Purkinje cell (primary cell): ENCODE data around the gene ST6GALNAC1. TPM values are rescaled to one million over a fixed set of nuclear protein-coding genes. Genes with fewer than 3 reads are reported as not detected.

Experiments used
- polyA plus RNA-seq: library from polyadenylated mRNA; unstranded; fragments of >200 nt; fragmentation: Nextera tagmentation; gene quantifications from 2 replicates; pipeline ENCODE4 v1.2.1, GENCODE V29; 2014

Gene ST6GALNAC1, protein sequence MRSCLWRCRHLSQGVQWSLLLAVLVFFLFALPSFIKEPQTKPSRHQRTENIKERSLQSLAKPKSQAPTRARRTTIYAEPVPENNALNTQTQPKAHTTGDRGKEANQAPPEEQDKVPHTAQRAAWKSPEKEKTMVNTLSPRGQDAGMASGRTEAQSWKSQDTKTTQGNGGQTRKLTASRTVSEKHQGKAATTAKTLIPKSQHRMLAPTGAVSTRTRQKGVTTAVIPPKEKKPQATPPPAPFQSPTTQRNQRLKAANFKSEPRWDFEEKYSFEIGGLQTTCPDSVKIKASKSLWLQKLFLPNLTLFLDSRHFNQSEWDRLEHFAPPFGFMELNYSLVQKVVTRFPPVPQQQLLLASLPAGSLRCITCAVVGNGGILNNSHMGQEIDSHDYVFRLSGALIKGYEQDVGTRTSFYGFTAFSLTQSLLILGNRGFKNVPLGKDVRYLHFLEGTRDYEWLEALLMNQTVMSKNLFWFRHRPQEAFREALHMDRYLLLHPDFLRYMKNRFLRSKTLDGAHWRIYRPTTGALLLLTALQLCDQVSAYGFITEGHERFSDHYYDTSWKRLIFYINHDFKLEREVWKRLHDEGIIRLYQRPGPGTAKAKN
- polyA plus RNA-seq, result not detected in 2 replicates

GRCh38 chr17:76643553-76644148, at the start of gene ST6GALNAC1:
Gene ST6GALNAC1 (minus strand): TSS chr17:76643757. CDS start chr17:76643638, 119 bp downstream.

GRCh38 chr17:76585649-76586593, 57.6 kb downstream of the ST6GALNAC1 start, which contains the start of gene ST6GALNAC2:
Gene ST6GALNAC2 (minus strand): TSS chr17:76585860. CDS start chr17:76585808, 52 bp downstream.

Other genes starting within 250 kb of the ST6GALNAC1 start
- 5.9 and 11.2 TPM in 2 replicates for gene UBE2O, start 190.6 kb downstream of the ST6GALNAC1 start, polyA plus RNA-seq
- gene AANAT, start 176.2 kb downstream of the ST6GALNAC1 start, polyA plus RNA-seq, result not detected in 2 replicates
- not detected in 2 replicates for gene RHBDF2, start 142.3 kb downstream of the ST6GALNAC1 start, polyA plus RNA-seq
- gene CYGB, start 106.0 kb downstream of the ST6GALNAC1 start, polyA plus RNA-seq, result 0.28 and 0.83 TPM in 2 replicates
- gene PRCD, start 103.7 kb downstream of the ST6GALNAC1 start, polyA plus RNA-seq, result 4.4 and 4.9 TPM in 2 replicates
- gene ST6GALNAC2, start 57.9 kb downstream of the ST6GALNAC1 start, polyA plus RNA-seq, result not detected in 2 replicates
- gene MXRA7, start 67.2 kb upstream of the ST6GALNAC1 start, polyA plus RNA-seq, result 33.4 and 33.6 TPM in 2 replicates
- gene JMJD6, start 82.8 kb upstream of the ST6GALNAC1 start, polyA plus RNA-seq, result 2.0 and 2.9 TPM in 2 replicates
- gene METTL23, start 83.1 kb upstream of the ST6GALNAC1 start, polyA plus RNA-seq, result 31.3 and 58.5 TPM in 2 replicates
- 93.5 and 95.2 TPM in 2 replicates for gene SRSF2, start 93.6 kb upstream of the ST6GALNAC1 start, polyA plus RNA-seq
- gene MFSD11, start 94.4 kb upstream of the ST6GALNAC1 start, polyA plus RNA-seq, result 36.1 and 37.8 TPM in 2 replicates
- gene MGAT5B, start 224.6 kb upstream of the ST6GALNAC1 start, polyA plus RNA-seq, result 1.7 and 2.5 TPM in 2 replicates